Islet precursor cell (in vitro differentiated cells): ENCODE measurements around the gene EFNA5.
"Not testable (repeated sequence)": the region's sequence is repeated elsewhere in the genome, so short reads cannot be mapped to it uniquely, and the experiment has no call there.

Experiments
- DNase-seq: peaks from one replicate; pipeline ENCODE4 v3.0.0-alpha.2; 2018

EFNA5 gene

GRCh38 chr5:107515521-107516080 lies 155.1 kb downstream of the EFNA5 start:
- DNase-seq, result no peak

DNA sequence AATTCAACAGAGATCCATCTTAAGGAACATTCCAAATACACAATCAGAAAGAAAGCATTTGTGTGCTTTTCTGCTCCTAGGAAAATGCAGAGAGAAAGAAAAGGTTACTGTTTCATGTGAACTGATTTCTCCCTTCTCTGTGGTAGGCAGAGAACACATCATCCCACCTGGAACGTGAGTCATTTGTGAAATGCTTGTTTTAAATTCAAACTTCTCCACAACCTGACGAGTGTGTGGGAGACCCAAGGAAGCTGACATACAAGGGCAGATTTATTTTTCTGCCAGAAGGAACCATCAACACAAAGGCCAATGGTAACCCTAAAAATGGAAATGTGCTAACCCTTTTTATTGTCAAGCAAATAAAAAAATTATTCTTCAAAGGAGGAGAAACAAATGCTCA lies 156.4 kb downstream of the EFNA5 start:
- DNase-seq, result no peak

GRCh38 chr5:107513337-107514085 lies 157.2 kb downstream of the EFNA5 start:
- DNase-seq, result no peak

DNA sequence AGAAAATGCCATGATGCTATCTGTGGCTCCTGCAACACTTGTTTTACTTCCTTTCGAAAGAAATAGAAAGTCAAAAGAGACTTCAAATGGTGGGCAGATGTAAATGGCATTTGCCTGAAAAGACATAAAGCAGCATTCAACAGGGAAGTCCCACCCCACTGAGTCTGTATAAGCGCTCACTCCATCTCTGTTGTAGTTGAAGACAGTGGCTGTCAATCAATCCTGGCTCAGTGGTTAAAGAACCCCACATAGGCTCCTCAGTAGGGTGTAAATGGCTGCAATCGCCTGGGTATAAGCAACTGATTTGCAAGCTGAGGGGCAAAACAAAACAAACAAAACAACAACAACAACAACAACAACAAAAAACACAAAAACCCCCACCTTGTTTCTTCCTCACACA lies 158.7 kb downstream of the EFNA5 start:
- no peak for DNase-seq

DNA sequence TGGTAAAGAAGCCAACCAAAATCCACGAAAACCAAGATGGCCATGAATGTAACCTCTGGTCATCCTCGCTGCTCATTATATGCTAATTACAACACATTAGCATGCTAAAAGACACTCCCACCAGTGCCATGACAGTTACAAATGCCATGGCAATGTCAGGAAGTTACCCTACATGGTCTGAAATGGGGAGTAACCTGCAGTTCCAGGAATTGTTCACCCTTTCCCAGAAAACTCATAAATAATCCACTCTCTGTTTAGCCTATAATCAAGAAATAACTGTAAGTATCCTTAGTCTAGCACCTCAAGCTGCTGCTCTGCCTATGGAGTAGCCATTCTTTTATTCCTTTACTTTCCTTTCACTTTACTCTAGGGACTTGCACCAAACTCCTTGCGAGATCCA lies 160.6 kb downstream of the EFNA5 start:
- DNase-seq, result no peak

- DNase-seq, result no peak
Measured at GRCh38 chr5:107508097-107508496, 162.6 kb downstream of the EFNA5 start.

DNA sequence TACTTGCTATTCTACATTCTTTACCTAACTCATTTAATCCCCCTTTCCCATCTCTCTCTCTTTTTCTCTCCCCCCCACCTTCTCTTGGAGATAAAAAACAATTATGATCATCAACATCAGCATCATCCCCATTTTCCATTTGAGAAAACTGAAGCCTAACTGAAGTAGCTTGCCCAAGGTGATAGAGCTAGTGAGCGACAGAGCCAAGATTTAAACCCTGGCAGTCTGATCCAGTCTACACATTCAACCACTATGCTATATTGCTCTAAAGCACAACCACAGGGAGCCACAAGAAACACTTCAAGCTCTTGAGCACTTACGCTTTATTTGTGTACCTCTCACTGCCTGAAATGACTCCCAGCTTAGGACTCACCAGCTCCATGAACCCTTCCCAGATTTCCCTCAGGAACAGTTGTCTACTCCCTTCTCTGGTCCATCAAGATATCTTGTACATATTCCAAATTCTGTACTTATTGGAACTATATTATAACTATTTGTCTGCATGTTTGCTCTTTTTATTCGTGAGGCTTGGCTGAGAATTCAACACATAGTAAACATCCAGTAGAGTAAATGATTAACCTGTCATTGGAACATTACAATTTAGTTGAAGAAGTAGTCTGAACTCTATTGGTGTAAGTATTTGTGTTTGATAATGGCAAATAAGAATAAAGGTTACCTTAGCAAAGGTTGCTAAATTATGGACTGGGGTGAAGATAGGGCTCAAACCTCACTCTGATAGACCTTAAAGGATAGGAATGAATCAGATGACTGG lies 164.8 kb downstream of the EFNA5 start:
- DNase-seq, result no peak

GRCh38 chr5:107504424-107504823 lies 166.3 kb downstream of the EFNA5 start:
- DNase-seq, result no peak

GRCh38 chr5:107502676-107503060 lies 168.1 kb downstream of the EFNA5 start:
- DNase-seq, result peak; percentile 67

DNA sequence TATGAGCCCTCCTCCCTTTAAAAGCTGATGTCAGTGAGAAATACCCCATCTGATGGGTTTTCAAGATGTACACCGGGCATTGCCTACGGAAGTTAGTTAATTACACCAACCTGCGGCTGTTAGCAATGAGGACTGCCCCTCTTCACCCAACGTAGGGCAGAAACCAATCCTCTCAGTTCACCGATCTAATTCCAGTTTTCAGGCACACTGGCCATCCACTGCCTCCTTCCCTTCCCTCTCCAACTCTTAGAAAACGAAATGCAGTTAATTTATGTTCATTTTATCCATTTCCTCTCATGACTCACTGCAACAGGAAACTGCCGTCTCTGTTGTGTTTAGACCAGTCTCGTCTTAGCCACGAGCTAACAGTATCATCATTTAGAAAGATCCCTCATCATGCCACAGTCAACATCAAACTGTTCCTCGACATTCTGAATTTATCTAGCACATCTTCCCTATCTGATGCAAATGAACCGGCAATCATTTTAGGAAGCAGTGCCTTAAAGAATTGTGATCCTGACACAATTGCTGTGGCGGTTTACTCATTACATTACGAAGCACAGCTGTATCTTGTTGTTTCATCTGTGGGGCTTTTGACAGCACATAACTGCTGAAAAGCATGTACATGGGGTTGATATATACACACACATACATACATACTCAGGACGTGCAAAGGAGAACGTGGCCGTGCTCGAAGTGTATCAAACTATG lies 168.6 kb downstream of the EFNA5 start:
- no peak for DNase-seq

- no peak for DNase-seq
Measured at GRCh38 chr5:107500840-107501239, 169.9 kb downstream of the EFNA5 start.

- DNase-seq, result no peak
Measured at GRCh38 chr5:107500347-107500746, 170.4 kb downstream of the EFNA5 start.

DNA sequence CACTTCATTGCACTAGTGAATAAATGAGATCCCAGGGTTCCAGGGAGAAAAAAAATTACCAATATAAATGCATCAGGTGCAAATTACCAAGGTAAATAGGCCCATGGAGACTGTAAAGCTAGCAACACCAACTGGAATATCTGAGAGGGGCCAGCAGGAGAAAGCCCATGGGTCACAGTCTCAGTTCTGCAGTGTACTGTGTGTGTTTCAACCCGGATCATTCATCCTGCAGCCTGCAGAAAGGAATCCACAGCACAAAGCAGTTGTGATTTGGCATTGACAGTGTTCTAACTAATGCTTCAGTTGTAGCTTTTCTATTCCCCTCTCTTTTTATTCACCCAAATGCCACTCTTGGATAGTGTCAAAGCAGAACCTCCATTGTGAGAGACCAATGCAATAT lies 171.0 kb downstream of the EFNA5 start:
- DNase-seq, result no peak

DNA sequence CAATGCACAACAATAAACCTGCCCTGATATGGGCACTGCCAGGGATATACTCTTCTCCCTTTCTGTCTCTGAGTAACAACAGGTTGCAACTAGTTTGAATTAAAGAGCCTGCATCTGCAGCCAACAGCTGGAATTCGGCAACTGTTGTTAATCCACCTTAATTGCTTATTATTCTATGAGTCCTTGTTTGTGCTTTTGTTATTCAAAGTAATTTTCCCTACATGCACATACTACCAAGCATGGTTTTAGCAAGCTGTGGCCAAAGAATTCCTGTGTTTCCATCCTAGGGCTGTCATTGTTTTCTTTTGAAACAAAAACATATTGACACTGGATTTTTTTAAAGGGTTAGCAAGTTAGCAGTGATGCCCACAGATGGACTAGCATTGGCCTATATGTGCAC lies 171.5 kb downstream of the EFNA5 start:
- no peak for DNase-seq

DNA sequence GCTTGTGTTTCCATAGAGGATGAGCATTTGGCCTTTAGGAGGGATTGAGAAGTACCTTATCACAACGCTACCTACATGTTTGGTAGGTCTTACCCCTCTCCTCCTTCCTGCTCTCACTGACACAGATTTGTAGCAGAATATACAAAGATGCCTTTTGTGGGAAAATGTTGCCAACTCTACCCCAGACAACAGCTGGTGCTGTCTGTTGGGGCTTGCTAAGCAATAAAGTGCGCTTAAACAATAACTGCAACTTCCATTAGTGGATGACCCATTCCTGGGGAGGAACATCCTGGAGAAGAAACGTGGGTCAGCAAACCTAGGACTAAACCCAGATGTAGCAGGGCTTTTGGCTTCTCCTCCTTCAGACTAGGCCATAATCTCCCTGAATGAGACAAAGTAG lies 174.3 kb downstream of the EFNA5 start:
- no peak for DNase-seq

DNA sequence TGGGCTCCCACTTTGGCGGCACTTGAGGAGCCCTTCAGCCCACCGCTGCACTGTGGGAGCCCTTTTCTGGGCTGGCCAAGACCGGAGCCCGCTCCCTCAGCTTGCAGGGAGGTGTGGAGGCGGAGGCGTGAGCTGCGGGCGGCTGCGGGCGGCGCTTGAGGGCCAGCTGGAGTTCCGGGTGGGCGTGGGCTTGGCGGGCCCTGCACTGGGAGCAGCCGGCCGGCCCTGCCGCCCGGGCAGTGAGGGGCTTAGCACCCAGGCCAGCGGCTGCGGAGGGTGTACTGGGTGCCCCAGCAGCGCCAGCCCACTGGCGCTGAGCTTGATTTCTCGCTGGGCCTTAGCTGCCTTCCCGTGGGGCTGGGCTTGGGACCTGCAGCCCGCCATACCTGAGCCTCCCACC lies 176.6 kb downstream of the EFNA5 start:
- not testable (repeated sequence) for DNase-seq

DNA sequence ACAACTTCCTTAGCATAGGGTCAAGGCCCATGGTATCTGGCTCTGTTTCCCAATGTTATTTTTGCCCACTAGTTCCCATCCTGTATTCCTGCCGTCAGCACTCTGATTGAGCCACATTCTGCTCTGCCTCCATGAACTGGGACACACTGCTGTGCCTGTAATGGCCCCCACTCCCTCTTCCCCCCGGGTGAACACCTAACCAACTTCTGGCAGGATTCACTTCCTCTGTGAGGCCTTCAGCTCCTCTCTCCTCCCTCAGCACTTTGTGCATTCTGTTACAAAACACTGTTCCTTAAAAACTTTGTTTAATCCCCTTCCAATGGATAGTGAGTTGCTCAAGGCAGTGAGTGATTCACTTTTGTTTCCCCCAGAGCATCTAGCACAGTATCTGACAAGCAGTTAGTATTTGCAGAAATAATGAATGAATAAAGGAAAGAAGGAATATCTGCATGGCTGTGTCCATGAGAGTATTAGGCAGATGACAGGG lies 183.6 kb downstream of the EFNA5 start:
- DNase-seq, result no peak

GRCh38 chr5:107486489-107486888 lies 184.2 kb downstream of the EFNA5 start:
- DNase-seq, result no peak

DNA sequence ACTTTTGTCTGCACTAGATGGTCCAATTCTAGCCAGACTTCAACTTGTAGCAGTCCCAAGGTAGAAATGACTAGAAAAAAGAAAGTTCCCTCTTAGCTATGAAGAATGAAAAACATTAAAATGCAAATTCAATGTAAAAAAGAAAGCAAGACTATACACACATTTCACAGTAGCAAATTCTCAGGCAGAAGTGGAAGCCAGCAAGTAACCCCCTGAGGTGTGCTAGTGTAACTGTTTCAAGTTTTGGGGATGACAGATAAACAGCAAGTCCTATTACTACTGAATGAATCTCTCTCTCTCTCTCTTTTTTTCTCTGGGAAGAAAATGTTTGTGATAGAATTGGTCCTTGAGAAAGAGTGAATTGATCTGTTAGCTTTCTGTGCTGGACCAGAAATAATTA lies 185.6 kb downstream of the EFNA5 start:
- no peak for DNase-seq

GRCh38 chr5:107484281-107484680 lies 186.5 kb downstream of the EFNA5 start:
- no peak for DNase-seq

DNA sequence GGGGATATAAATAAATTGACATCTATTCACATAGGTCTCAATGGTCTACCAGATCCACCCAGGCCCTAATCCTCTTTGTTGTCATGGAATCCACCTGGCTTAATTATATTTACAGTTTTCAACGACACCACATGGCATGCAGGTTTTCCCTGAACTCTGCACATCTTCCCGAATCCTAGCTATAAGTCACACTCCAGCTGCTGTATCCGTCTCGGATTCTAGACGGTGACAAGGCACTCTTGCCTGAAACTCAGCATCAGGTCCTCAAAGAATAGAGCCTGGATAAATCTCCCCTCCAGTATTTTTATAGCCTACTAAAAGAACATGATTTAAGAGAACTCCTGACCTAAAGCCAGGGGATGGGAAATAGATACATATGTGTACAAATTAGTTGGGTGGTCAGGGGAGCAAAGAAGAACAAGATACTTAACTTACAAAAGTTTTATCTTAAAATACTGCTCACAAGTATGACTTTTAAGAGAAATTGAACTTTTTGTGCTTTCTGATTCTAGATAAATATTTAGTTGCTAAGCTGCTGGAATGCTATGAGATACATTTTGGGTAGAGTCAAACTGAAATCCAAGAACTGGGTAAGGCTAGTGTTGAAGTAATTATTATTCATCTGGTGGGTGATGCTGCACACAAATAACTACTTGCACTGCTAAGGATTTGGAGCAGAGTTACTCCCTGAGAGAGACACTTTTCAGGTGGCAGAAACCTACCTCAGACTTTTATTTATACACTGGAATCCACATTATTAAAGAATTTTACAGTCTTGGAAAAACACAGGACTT lies 187.3 kb downstream of the EFNA5 start:
- DNase-seq, result no peak

GRCh38 chr5:107478068-107478641 lies 192.6 kb downstream of the EFNA5 start:
- no peak for DNase-seq
